ENCODE measurements around the gene DLL1. TPM values are rescaled to one million over a fixed set of nuclear protein-coding genes. Genes with fewer than 3 reads are reported as not detected.

The DLL1 gene
- total RNA-seq, 1 donor = 0.36 TPM

DNA sequence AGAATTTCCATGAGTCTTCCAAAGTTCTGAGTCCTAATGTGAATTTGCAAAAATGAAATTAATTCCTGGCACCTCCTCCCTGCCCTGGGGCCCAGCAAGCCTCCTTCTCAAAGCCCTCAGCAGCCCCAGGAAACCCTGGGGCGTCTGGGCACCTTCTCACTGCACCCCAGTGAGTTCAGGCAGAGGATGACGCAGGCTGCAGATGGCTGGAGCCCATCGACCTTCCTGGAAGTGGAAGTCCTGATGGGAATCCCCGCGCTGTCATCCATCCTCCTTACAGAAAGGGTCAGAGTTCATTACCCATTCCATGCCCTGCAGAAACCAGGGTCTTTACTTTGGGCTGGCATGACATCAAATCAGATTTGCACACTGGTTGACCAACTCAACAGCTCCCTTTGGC lies 31.6 kb downstream of the DLL1 start:
- no peak for DNase-seq (ENCODE audit: insufficient read length, low spot score, missing footprints)
- H3K27ac ChIP-seq (ENCODE audit: low read depth, low read length) = no peak overlapping the region
- no peaks in the 10 kb centered on the region for H3K79me2 ChIP-seq (ENCODE audit: insufficient read depth, low read length)
- H4K20me1 ChIP-seq (ENCODE audit: insufficient read depth, low read length) = no peaks in the 10 kb centered on the region
- H3K4me2 ChIP-seq (ENCODE audit: insufficient read depth, low read length) = no peak overlapping the region
- TF ChIP-seq, protein P1, sequence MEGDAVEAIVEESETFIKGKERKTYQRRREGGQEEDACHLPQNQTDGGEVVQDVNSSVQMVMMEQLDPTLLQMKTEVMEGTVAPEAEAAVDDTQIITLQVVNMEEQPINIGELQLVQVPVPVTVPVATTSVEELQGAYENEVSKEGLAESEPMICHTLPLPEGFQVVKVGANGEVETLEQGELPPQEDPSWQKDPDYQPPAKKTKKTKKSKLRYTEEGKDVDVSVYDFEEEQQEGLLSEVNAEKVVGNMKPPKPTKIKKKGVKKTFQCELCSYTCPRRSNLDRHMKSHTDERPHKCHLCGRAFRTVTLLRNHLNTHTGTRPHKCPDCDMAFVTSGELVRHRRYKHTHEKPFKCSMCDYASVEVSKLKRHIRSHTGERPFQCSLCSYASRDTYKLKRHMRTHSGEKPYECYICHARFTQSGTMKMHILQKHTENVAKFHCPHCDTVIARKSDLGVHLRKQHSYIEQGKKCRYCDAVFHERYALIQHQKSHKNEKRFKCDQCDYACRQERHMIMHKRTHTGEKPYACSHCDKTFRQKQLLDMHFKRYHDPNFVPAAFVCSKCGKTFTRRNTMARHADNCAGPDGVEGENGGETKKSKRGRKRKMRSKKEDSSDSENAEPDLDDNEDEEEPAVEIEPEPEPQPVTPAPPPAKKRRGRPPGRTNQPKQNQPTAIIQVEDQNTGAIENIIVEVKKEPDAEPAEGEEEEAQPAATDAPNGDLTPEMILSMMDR (IDR thresholded peaks at IDR 0.05; ENCODE audit: extremely low read depth, low read depth, low read length) = no peak
- H3K9me3 ChIP-seq (ENCODE audit: low read depth, low read length) = no peaks in the 10 kb centered on the region
- H3K36me3 ChIP-seq (ENCODE audit: insufficient read depth, low read length) = no peaks in the 10 kb centered on the region
- H3K4me3 ChIP-seq (ENCODE audit: insufficient read depth, low read length) = no peak overlapping the region
- H3K4me1 ChIP-seq (ENCODE audit: insufficient read depth, low read length) = no peaks in the 10 kb centered on the region
- no peak overlapping the region for H2AFZ ChIP-seq (ENCODE audit: low read length)
- H3K27me3 ChIP-seq (ENCODE audit: insufficient read depth, low read length) = peaks cover 6% of the 10 kb centered on the region

DNA sequence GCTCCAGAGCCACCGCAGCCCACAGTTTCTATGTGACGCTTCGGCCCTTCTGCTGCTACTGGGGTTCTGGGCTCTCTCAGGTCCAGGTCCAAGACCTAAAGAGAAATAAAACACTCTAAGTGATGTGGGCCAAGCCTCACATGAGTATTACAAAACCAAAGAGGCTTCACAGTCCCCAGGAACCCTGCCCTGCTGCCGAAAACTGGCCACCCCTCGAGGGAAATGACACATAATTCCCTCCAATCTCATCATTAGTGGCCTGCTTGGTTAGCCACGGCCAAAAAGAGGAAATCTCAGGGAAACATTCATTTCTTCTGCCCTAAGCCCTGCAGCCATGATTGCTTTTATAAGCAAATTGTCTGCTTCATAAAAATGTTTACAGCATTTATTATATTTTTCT lies 32.5 kb downstream of the DLL1 start:
- TF ChIP-seq, protein P1 (IDR thresholded peaks at IDR 0.05; ENCODE audit: extremely low read depth, low read depth, low read length) = no peak
- H3K27ac ChIP-seq (ENCODE audit: low read depth, low read length) = no peak overlapping the region
- no peaks in the 10 kb centered on the region for H4K20me1 ChIP-seq (ENCODE audit: insufficient read depth, low read length)
- no peak overlapping the region for H2AFZ ChIP-seq (ENCODE audit: low read length)
- H3K4me1 ChIP-seq (ENCODE audit: insufficient read depth, low read length) = no peaks in the 10 kb centered on the region
- H3K9me3 ChIP-seq (ENCODE audit: low read depth, low read length) = no peaks in the 10 kb centered on the region
- H3K79me2 ChIP-seq (ENCODE audit: insufficient read depth, low read length) = no peaks in the 10 kb centered on the region
- no peak overlapping the region for H3K4me2 ChIP-seq (ENCODE audit: insufficient read depth, low read length)
- no peak for DNase-seq (ENCODE audit: insufficient read length, low spot score, missing footprints)
- no peaks in the 10 kb centered on the region for H3K36me3 ChIP-seq (ENCODE audit: insufficient read depth, low read length)
- H3K4me3 ChIP-seq (ENCODE audit: insufficient read depth, low read length) = no peak overlapping the region
- peaks cover 9% of the 10 kb centered on the region for H3K27me3 ChIP-seq (ENCODE audit: insufficient read depth, low read length)

DNA sequence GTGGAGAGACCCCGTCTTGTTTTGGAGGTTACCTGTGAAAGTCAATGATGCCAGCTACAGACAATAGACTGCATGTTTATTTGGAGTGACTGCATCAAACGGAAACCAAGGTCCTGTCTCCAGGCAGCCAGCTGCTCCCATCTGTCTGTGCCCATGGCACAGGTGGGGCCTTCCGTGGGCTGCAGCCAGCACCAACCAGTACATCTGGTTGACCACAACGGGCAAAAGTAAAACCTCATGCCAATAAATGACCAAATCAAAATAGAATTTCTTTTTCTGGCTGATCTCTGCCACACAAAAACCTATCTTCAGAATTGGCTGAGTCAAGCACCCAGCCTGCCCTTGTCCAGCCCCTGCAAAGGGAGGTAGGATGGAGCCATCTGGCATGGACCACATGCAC lies 33.5 kb downstream of the DLL1 start:
- Histone ChIP-seq H3K79me2 (ENCODE audit: insufficient read depth, low read length) (no peaks in the 10 kb centered on the region), H3K9me3 (ENCODE audit: low read depth, low read length) (no peaks in the 10 kb centered on the region), H2AFZ (ENCODE audit: low read length) (no peak overlapping the region), H3K4me1 (ENCODE audit: insufficient read depth, low read length) (no peaks in the 10 kb centered on the region), H3K27ac (ENCODE audit: low read depth, low read length) (no peak overlapping the region), H4K20me1 (ENCODE audit: insufficient read depth, low read length) (no peaks in the 10 kb centered on the region), H3K4me3 (ENCODE audit: insufficient read depth, low read length) (no peak overlapping the region), H3K36me3 (ENCODE audit: insufficient read depth, low read length) (no peaks in the 10 kb centered on the region), H3K27me3 (ENCODE audit: insufficient read depth, low read length) (peaks cover 5% of the 10 kb centered on the region), H3K4me2 (ENCODE audit: insufficient read depth, low read length) (no peak overlapping the region)
- TF ChIP-seq, protein P1 (IDR thresholded peaks at IDR 0.05; ENCODE audit: extremely low read depth, low read depth, low read length) = no peak
- no peak for DNase-seq (ENCODE audit: insufficient read length, low spot score, missing footprints)

DNA sequence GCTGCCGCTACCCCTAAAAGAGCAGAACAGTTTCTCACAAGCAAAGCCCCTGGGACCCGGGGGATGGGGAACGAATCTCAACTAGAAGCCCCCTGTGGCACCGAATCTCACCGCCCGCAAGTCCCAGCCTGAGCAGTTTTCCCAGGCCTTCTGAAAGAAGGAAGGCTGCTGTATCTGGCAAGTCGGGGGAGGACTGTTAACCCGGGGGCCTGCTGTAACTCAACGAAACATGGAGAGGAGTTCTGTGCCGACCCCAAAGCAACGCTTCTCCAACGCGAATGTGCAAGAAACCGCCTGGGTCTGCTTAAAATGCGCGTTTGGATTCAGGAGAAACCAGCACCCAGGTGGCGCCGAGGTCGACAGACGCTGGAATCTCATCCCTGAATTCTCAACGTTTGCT lies 34.2 kb downstream of the DLL1 start:
- DNase-seq (ENCODE audit: insufficient read length, low spot score, missing footprints) = no peak
- H3K27me3 ChIP-seq (ENCODE audit: insufficient read depth, low read length) = peaks cover 5% of the 10 kb centered on the region
- H3K4me1 ChIP-seq (ENCODE audit: insufficient read depth, low read length) = no peaks in the 10 kb centered on the region
- no peaks in the 10 kb centered on the region for H4K20me1 ChIP-seq (ENCODE audit: insufficient read depth, low read length)
- H3K9me3 ChIP-seq (ENCODE audit: low read depth, low read length) = no peaks in the 10 kb centered on the region
- no peak overlapping the region for H3K4me2 ChIP-seq (ENCODE audit: insufficient read depth, low read length)
- no peak overlapping the region for H3K4me3 ChIP-seq (ENCODE audit: insufficient read depth, low read length)
- H3K36me3 ChIP-seq (ENCODE audit: insufficient read depth, low read length) = no peaks in the 10 kb centered on the region
- TF ChIP-seq, protein P1 (IDR thresholded peaks at IDR 0.05; ENCODE audit: extremely low read depth, low read depth, low read length) = no peak
- H3K27ac ChIP-seq (ENCODE audit: low read depth, low read length) = no peak overlapping the region
- no peaks in the 10 kb centered on the region for H3K79me2 ChIP-seq (ENCODE audit: insufficient read depth, low read length)
- no peak overlapping the region for H2AFZ ChIP-seq (ENCODE audit: low read length)
